GM08714 (cell line): ENCODE data around the gene CCDC18.
"Not testable (repeated sequence)": the region's sequence is repeated elsewhere in the genome, so short reads cannot be mapped to it uniquely, and the experiment has no call there.

Experiments
- H3K4me3 ChIP-seq: fragments of 200-500 bp; sonication (Bioruptor generic); 2 replicates; pipeline ENCODE4 v1.5.1; 2014; ENCODE audit warnings: mild to moderate bottlenecking, low read length, inconsistent platforms
- ZNF274 ChIP-seq: IDR thresholded peaks from 2 replicates; pipeline ENCODE4 v1.6.1; 2012; ENCODE audit warnings: mild to moderate bottlenecking, low read depth, low read length

Gene CCDC18

DNA sequence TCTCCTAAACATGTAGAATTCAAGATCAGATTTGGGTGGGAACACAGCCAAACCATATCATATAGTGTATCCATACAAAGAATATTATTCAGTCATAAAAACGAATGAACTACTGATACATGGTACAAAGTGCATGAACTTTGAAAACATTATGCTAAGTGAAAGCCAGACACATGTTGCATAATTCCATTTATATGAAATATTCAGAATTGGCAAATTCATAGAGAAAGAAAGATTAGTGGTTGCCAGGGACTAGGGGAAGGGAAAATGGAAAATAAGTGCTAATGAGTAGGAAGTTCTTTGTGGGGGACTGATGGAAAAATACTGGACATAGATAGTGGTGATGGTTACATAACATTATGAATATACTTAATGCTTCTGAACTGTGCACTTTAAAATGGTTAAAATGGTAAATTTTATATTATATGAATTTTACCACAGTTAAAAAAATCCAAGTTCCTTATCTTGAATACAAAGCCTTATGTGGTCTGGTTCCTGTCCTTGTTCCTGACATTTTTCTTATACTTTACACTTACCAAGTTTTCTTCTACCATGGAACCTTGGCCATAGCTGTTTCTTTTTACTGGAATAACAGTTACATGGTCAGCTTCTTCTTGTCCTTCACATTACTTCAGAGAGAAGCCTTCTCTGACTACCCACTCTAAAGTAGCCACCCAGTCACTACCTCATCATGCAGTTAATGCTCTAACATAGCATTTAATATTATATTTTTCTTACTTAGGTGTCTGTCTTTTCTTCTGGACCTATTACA is 64.0 kb downstream of the CCDC18 start:
- no peak for TF ChIP-seq ZNF274
- H3K4me3 ChIP-seq, result no peak overlapping the region

DNA sequence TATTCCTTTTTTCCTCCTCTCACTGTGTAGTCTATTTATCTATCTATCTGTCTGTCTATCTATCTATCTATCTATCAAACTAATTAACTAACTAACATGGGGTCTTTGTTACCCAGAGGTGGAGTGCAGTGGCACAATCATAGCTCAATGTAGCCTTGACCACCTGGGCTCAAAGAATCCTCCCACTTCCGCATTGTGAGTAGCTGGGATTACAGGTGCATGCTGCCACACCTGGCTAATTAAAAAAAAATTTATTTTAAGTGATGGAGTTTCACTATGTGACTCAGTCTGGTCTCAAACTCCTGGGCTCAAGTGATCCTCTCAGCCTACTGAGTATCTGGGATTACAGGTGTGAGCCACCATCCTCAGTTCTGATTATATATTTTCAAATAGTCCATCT is 71.4 kb downstream of the CCDC18 start:
- no peak for TF ChIP-seq ZNF274
- H3K4me3 ChIP-seq, result no peak overlapping the region

DNA sequence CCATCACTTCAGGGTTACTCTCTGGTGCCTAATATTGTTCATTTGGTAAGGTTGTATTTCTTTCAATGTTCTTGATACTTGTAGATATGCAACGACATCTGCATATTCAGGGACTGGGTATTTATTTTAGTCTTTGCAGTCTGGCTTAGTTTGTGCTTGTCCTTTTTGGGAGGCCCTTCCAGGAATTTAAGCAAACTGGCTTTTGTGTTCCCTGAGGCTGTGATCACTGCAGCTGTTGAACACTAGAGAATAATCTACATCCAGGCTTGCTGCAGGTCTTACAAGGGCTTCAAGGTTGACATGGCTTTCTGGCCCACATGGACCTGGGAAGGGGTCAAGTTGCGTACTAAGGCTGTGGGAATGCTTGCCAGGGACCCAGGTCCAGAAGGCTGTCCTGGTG is 72.1 kb downstream of the CCDC18 start:
- H3K4me3 ChIP-seq, result no peak overlapping the region
- no peak for TF ChIP-seq ZNF274

DNA sequence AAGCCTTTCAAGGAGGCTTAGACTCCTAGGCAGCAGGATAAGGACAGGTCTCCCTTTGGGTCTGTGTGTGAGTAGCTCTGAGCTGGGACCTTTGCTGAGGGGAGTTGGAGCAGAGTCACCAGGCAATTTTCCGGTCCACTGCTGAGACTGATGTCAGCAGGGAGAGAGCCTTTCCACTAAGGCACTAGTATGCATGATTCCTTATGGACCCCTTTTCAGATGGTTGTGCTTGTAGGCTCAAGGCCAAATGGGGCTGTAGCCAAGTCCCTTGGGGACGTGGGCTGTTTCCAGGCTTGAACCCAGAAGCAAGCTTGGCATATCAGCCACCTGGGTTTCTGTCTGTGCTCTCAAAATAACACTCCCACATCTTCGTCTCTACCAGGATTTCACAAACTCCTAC is 73.0 kb downstream of the CCDC18 start:
- H3K4me3 ChIP-seq, result no peak overlapping the region
- no peak for TF ChIP-seq ZNF274

DNA sequence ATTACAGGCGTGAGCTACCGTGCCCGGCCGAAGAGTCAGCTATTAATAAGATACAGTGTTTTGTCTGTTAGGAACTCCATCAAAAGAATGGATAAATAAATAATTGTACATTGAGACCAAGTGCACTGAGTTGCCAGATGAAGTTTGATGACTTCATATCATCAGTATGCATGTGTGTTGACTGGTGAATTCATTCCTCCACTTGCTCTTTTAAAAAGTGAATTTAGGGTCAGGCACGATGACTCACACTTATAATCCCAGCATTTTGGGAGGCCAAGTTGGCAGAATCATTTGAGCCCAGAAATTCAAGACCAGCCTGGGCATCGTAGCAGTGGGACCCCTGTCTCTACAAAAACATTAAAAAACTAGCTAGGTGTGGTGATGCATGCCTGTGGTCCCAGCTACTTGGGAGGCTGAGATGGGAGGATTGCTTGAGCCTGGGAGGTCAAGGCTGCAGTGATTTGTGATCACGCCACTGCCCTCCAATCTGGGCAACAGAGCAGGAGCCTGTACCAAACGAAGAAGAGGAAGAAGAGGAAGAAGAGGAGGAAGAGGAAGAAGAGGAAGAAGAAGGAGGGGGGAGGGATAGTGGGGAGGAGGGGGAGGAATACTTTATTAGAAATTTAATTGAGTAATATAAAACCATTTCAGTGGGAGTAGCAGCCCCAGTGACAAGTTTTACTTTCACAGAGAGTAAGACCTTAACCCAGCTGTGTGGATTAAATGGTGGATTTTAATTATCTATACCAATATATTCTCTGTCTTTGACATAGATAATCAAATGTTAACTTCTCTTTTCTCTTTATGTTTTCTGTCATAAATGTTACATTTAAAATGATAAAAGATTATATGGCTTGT is 74.9 kb downstream of the CCDC18 start:
- no peak overlapping the region for H3K4me3 ChIP-seq
- no peak for TF ChIP-seq ZNF274

DNA sequence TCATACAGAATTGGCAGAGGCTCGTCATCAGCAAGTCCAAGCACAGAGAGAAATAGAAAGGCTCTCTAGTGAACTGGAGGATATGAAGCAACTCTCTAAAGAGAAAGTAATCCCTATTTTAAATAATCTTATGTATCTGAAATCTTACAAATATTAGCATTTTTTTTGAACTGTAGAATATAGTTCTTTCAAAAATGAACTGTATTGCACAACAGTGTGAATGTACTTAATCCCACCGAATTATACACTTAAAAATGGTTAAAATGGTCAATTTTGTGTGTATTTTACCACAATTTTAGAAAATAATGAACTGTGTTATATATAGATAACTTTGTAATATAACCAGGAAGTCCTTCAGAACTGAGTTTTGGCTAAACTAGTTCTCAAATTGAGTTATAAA is 75.9 kb downstream of the CCDC18 start:
- no peak for TF ChIP-seq ZNF274

DNA sequence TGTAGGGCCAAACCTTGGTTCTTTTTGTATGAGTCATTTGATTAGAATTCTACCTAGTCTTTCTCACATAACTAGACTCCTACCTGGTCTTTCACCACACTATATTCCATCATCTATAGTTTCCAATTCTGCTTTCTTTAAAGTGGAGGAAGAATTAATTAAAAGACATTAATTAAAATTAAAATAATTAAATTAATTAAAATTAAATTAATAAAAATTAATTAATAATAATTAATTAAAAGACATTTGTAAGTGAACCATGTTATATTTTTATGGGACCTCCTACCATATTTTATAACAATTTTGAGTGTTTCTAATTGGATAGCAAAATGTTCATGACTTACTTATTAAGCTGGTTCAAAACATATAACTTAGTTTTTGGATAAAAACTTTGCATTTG is 77.4 kb downstream of the CCDC18 start:
- TF ChIP-seq ZNF274, result no peak
- H3K4me3 ChIP-seq, result no peak overlapping the region

More for the DNA sequence above, 75.9 kb downstream of the CCDC18 start:
- no peak overlapping the region for H3K4me3 ChIP-seq

DNA sequence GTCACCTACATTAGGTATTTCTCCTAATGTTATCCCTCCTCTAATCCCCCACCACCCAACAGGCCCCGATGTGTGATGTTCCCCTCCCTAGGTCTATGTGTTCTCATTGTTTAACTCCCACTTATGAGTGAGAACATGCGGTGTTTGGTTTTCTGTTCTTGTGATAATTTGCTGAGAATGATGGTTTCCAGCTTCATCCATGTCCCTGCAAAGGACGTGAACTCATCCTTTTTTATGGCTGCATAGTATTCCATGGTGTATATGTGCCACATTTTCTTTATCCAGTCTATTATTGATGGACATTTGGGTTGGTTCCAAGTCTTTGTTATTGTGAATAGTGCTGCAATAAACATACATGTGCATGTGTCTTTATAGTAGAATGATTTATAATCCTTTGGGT is 80.2 kb downstream of the CCDC18 start:
- H3K4me3 ChIP-seq, result not testable (repeated sequence)

DNA sequence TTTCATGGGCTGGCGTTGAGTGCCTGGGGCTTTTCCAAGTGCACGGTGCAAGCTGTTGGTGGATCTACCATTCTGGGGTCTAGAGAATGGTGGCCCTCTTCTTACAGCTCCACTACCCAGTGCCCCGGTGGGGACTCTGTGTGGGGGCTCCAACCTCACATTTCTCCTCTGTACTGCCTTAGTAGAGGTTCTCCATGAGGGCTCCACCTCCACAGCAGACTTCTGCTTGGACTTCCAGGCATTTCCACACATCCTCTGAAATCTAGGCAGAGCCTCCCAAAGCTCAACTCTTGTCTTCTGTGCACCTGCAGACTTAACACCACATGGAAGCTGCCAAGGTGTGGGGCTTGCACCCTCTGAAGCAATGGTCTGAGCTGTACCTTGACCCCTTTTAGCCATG is 82.1 kb downstream of the CCDC18 start:
- no peak overlapping the region for H3K4me3 ChIP-seq
- no peak for TF ChIP-seq ZNF274

DNA sequence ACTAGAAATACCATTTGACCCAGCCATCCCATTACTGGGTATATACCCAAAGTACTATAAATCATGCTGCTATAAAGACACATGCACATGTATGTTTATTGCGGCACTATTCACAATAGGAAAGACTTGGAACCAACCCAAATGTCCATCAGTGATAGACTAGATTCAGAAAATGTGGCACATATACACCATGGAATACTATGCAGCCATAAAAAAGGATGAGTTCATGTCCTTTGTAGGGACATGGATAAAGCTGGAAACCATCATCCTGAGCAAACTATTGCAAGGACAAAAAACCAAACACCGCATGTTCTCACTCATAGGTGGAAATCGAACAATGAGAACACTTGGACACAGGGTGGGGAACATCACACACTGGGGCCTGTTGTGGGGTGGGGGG is 88.4 kb downstream of the CCDC18 start:
- not testable (repeated sequence) for H3K4me3 ChIP-seq

DNA sequence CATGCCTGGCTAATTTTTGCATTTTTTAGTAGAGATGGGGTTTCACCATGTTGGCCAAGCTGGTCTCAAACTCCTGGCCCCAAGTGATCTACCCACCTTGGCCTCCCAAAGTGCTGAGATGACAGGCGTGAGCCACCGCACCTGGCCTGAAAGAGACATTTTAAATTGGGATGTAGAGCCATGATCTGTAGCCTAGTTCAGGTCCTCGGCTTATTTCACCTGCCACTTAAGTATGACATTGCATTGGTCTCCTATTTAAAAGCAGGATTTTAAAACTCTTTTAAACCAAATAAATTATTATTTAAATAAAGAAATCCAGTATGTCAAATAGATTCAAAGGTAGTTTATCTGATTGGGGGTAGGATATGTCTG is 94.7 kb downstream of the CCDC18 start:
- H3K4me3 ChIP-seq, result not testable (repeated sequence)

DNA sequence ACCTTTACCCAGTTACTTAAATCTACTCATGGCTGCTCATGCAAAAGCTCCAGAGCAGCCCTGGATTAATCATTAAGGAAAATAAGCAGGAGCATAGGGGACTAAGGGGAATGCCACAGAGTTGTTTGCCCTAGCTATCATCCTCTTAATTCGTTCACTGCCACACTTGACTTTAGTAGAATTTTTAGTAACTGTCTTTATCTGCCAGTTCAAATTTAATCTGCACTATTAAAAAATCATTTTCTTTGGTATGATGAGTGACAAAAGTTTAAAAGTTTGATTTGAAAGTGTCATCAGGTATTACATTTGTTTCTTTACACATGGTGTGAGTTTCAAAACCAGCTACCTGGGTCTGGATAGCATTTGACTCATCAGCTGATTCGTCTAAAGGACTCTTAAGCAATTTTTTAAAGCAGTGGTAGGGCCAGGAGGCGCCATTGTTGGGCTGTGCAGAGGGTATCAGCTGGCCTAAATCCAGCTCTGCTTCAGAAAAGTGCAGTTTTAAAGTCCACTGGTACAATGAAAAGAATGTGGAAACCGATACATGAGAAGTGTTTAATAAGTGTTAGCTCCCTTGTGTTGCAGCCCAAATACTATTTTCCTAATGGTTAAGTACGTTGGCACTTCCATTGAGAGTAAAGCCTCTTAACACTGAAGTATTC is 95.2 kb downstream of the CCDC18 start:
- no peak overlapping the region for H3K4me3 ChIP-seq
- no peak for TF ChIP-seq ZNF274

DNA sequence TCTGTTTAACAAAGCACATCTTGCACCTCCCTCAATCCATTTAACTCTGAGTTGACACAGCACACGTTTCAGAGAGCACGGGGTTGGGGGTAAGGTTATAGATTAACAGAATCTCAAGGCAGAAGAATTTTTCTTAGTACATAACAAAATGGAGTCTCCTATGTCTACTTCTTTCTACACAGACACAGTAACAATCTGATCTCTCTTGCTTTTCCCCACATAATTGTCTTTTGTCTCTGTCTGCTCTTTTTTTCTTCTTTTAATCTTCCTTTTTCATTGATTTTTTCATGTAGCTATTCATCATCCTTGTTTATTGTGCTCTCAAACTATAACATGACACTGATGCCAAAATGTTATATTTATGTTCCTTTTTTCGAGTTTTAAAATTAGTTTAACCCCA is 97.0 kb downstream of the CCDC18 start:
- not testable (repeated sequence) for H3K4me3 ChIP-seq

DNA sequence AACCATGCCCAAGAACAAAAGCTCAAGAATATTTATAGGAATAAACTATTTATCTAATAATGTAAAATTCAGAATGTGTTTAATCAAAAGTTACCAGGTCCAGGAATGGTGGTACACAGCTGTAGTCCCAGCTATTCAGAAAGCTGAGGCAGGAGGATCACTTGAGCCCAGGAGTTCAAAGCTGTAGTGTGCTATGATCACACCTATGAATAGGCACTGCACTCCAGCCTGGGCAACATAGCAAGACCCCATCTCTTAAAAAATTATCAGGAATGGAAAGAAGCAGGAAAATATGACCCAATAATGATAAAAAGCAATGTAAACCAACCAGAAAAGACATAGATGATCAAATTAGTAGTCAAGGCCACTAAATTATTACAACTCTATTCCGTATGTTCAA is 103.0 kb downstream of the CCDC18 start:
- TF ChIP-seq ZNF274, result no peak
- H3K4me3 ChIP-seq, result no peak overlapping the region

DNA sequence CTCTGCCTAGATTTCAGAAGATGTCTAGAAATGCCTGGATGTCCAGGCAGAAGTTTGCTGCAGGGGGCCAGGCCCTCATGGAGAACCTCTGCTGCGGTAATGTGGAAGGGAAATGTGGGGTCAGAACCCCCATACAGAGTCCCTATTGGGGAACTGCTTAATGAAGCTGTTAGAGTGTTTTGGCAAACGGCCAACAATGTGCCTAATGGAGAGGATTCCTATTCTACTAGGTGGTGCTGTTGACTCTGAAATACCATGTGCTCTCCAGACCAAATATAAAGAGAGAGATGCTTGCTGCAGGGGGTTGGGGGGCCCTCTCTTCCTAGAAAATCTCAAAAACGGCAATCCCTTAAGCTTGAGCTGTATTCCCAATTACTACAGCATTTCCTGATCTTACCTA is 108.0 kb downstream of the CCDC18 start:
- no peak for TF ChIP-seq ZNF274
- H3K4me3 ChIP-seq, result no peak overlapping the region

DNA sequence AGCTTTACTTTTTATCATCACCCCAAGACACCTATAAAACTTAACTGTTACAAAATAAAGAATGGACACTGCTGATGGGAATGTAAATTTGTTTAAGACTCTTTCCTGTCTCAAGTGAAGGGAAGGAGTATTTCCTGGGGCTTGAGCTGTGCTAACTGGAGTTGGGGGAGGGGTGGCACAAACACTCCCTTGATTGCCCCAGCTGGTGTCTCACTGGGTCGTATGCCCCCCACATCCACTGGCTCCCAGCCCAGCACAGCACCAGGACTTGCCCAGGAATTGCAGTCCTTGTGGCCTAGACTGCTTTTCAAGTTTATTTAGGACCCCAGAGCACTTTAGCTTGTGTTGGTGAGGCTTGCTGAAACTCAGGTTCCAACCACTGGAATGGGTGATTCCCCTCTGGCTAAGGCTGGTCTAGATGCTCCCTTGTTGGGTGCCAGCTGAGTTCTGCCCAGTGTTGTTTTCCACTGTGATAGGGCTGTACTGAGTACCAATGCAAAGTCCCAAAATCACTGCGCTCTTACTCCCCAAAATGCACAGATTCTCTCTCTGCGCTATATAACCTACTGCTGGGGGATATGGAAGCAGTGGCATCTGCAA is 116.1 kb downstream of the CCDC18 start:
- no peak overlapping the region for H3K4me3 ChIP-seq
- no peak for TF ChIP-seq ZNF274
